ENCODE data around the gene TMOD2.

Gene TMOD2

GRCh38 chr15:51714162-51714561 is 37.2 kb upstream of the TMOD2 start:
- TF ChIP-seq NFIC (IDR thresholded peaks at IDR 0.05): no peak
- no peak for TF ChIP-seq FOXM1 (IDR thresholded peaks at IDR 0.05; ENCODE audit: borderline replicate concordance, low read depth)
- TF ChIP-seq TCF12 (IDR thresholded peaks at IDR 0.05; ENCODE audit: low read depth): no peak
- TF ChIP-seq EGR1 (IDR thresholded peaks at IDR 0.05): no peak
- TF ChIP-seq TAF1 (IDR thresholded peaks at IDR 0.05; ENCODE audit: low read depth): no peak
- TF ChIP-seq CEBPB (IDR thresholded peaks at IDR 0.05): no peak
- TF ChIP-seq USF1 (IDR thresholded peaks at IDR 0.05): no peak
- TF ChIP-seq CREB1 (IDR thresholded peaks at IDR 0.05; ENCODE audit: low read depth): no peak
- TF ChIP-seq RAD21 (IDR thresholded peaks at IDR 0.05; ENCODE audit: low read depth): no peak

- TF ChIP-seq EGR1 (IDR thresholded peaks at IDR 0.05): no peak
- no peak for TF ChIP-seq FOXM1 (IDR thresholded peaks at IDR 0.05; ENCODE audit: borderline replicate concordance, low read depth)
- no peak for TF ChIP-seq ZBTB7A (IDR thresholded peaks at IDR 0.05; ENCODE audit: low read depth)
- no peak for TF ChIP-seq TAF1 (IDR thresholded peaks at IDR 0.05; ENCODE audit: low read depth)
- no peak for TF ChIP-seq TEAD4 (IDR thresholded peaks at IDR 0.05)
Observed at GRCh38 chr15:51714911-51715310, 36.5 kb upstream of the TMOD2 start.

- TF ChIP-seq CREB1 (IDR thresholded peaks at IDR 0.05; ENCODE audit: low read depth) (no peak), FOXM1 (IDR thresholded peaks at IDR 0.05; ENCODE audit: borderline replicate concordance, low read depth) (no peak)
Observed at GRCh38 chr15:51718219-51718618, 33.2 kb upstream of the TMOD2 start.

- TF ChIP-seq USF1 (IDR thresholded peaks at IDR 0.05) (no peak), YY1 (IDR thresholded peaks at IDR 0.05; ENCODE audit: low read depth) (no peak), RAD21 (IDR thresholded peaks at IDR 0.05; ENCODE audit: low read depth) (no peak), EP300 (IDR thresholded peaks at IDR 0.05; ENCODE audit: borderline replicate concordance) (no peak), CEBPB (IDR thresholded peaks at IDR 0.05) (no peak), FOXM1 (IDR thresholded peaks at IDR 0.05; ENCODE audit: borderline replicate concordance, low read depth) (no peak), CREB1 (IDR thresholded peaks at IDR 0.05; ENCODE audit: low read depth) (no peak), ZBTB7A (IDR thresholded peaks at IDR 0.05; ENCODE audit: low read depth) (no peak), TCF12 (IDR thresholded peaks at IDR 0.05; ENCODE audit: low read depth) (no peak), TAF1 (IDR thresholded peaks at IDR 0.05; ENCODE audit: low read depth) (no peak), TEAD4 (IDR thresholded peaks at IDR 0.05) (no peak), EGR1 (IDR thresholded peaks at IDR 0.05) (no peak), REST (IDR thresholded peaks at IDR 0.05; ENCODE audit: low read depth) (no peak), NFIC (IDR thresholded peaks at IDR 0.05) (no peak), MAX (IDR thresholded peaks at IDR 0.05) (no peak)
Observed at GRCh38 chr15:51718746-51719145, 32.7 kb upstream of the TMOD2 start.

GRCh38 chr15:51720201-51720995 is 31.0 kb upstream of the TMOD2 start:
- TF ChIP-seq TCF12 (IDR thresholded peaks at IDR 0.05; ENCODE audit: low read depth) (no peak), ZBTB7A (IDR thresholded peaks at IDR 0.05; ENCODE audit: low read depth) (no peak), MAX (IDR thresholded peaks at IDR 0.05) (no peak), REST (IDR thresholded peaks at IDR 0.05; ENCODE audit: low read depth) (no peak), EGR1 (IDR thresholded peaks at IDR 0.05) (no peak)

GRCh38 chr15:51721199-51721960 is 30.0 kb upstream of the TMOD2 start:
- no peak for TF ChIP-seq EGR1 (IDR thresholded peaks at IDR 0.05)
- TF ChIP-seq TAF1 (IDR thresholded peaks at IDR 0.05; ENCODE audit: low read depth): no peak
- no peak for TF ChIP-seq CEBPB (IDR thresholded peaks at IDR 0.05)
- TF ChIP-seq NFIC (IDR thresholded peaks at IDR 0.05): no peak

Data from Ishikawa (cell line).